GM18867 (cell line): ENCODE results near the gene RENBP.

Experiments used
- ATAC-seq: cut with Tn5 transposase; IDR thresholded peaks from one replicate; pipeline ENCODE4 v1.9.1; 2021; ENCODE audit warnings: mild to moderate bottlenecking, moderate library complexity; ENCODE audit not compliant: unreplicated experiment

The RENBP gene

GRCh38 chrX:153971124-153971449, 26.6 kb upstream of the RENBP start:
- ATAC-seq = peak; percentile 44

GRCh38 chrX:153970357-153971123, 26.1 kb upstream of the RENBP start:
- peak; percentile 3 for ATAC-seq

GRCh38 chrX:153969904-153970356, 25.5 kb upstream of the RENBP start:
- ATAC-seq = no peak

- ATAC-seq = no peak
Measured at GRCh38 chrX:153969125-153969903, 24.9 kb upstream of the RENBP start.

GRCh38 chrX:153968754-153969124, 24.3 kb upstream of the RENBP start:
- ATAC-seq = no peak

GRCh38 chrX:153968255-153968654, 23.8 kb upstream of the RENBP start:
- ATAC-seq = no peak

- ATAC-seq = no peak
Measured at GRCh38 chrX:153967536-153968224, 23.2 kb upstream of the RENBP start.

GRCh38 chrX:153966841-153967535, 22.5 kb upstream of the RENBP start:
- ATAC-seq = no peak

- ATAC-seq = no peak
Measured at GRCh38 chrX:153966283-153966688, 21.8 kb upstream of the RENBP start.

- no peak for ATAC-seq
Measured at GRCh38 chrX:153965406-153965805, 21.0 kb upstream of the RENBP start.

GRCh38 chrX:153964105-153964504, 19.7 kb upstream of the RENBP start:
- ATAC-seq = no peak

- no peak for ATAC-seq
Measured at GRCh38 chrX:153963546-153963945, 19.1 kb upstream of the RENBP start.

- ATAC-seq = no peak
Measured at GRCh38 chrX:153961292-153961691, 16.8 kb upstream of the RENBP start.

GRCh38 chrX:153960786-153961185, 16.3 kb upstream of the RENBP start:
- no peak for ATAC-seq

- ATAC-seq = no peak
Measured at GRCh38 chrX:153960077-153960476, 15.6 kb upstream of the RENBP start.

GRCh38 chrX:153959649-153960048, 15.2 kb upstream of the RENBP start:
- no peak for ATAC-seq

GRCh38 chrX:153958605-153959004, 14.2 kb upstream of the RENBP start:
- no peak for ATAC-seq

GRCh38 chrX:153957224-153957623, 12.8 kb upstream of the RENBP start:
- ATAC-seq = no peak

GRCh38 chrX:153956044-153956907, 11.8 kb upstream of the RENBP start:
- no peak for ATAC-seq

GRCh38 chrX:153955228-153955732, 10.8 kb upstream of the RENBP start:
- ATAC-seq = no peak
